Hepatocyte (in vitro differentiated cells): ENCODE measurements around the gene CYREN. TPM values are rescaled to one million over a fixed set of nuclear protein-coding genes. Genes with fewer than 3 reads are reported as not detected.

Experiments
- DNase-seq: peaks from one replicate; pipeline ENCODE4 v3.0.0-alpha.2; 2016; ENCODE audit warnings: low spot score
- H2AFZ ChIP-seq: fragments of 200-600 bp; sonication (generic); 2 replicates; pipeline ENCODE4 v1.6.0; 2016; ENCODE audit warnings: antibody characterized with exemption, mild to moderate bottlenecking
- H3K27ac ChIP-seq: fragments of 200-600 bp; sonication (generic); 2 replicates; pipeline ENCODE4 v1.5.1; 2016; ENCODE audit warnings: mild to moderate bottlenecking
- H3K27me3 ChIP-seq: fragments of 200-600 bp; sonication (generic); 2 replicates; pipeline ENCODE4 v1.6.1; 2016
- H3K36me3 ChIP-seq: fragments of 200-600 bp; sonication (generic); replicated peaks from 2 replicates; pipeline ENCODE4 v1.5.1; 2016; ENCODE audit warnings: low read depth; ENCODE audit not compliant: insufficient read depth
- H3K4me1 ChIP-seq: fragments of 200-600 bp; sonication (generic); 2 replicates; pipeline ENCODE4 v1.5.1; 2016; ENCODE audit warnings: mild to moderate bottlenecking, moderate library complexity; ENCODE audit not compliant: insufficient read depth
- H3K4me2 ChIP-seq: fragments of 200-600 bp; sonication (generic); 2 replicates; pipeline ENCODE4 v1.6.0; 2016
- H3K4me3 ChIP-seq: fragments of 200-600 bp; sonication (generic); 2 replicates; pipeline ENCODE4 v1.5.1; 2016; ENCODE audit warnings: mild to moderate bottlenecking
- H3K79me2 ChIP-seq: fragments of 200-600 bp; sonication (generic); 2 replicates; pipeline ENCODE4 v1.6.0; 2017; ENCODE audit warnings: mild to moderate bottlenecking
- H3K9me2 ChIP-seq: fragments of 200-600 bp; sonication (generic); replicated peaks from 2 replicates; pipeline ENCODE4 v1.6.0; 2017; ENCODE audit warnings: mild to moderate bottlenecking; ENCODE audit not compliant: insufficient read depth
- H3K9me3 ChIP-seq: fragments of 200-600 bp; sonication (generic); 2 replicates; pipeline ENCODE4 v1.5.1; 2016; ENCODE audit warnings: low read depth, mild to moderate bottlenecking
- H4K20me1 ChIP-seq: fragments of 200-600 bp; sonication (generic); 2 replicates; pipeline ENCODE4 v1.6.0; 2016; ENCODE audit warnings: mild to moderate bottlenecking; ENCODE audit not compliant: insufficient read depth, poor library complexity, severe bottlenecking
- EZH2 ChIP-seq: fragments of 200-600 bp; sonication (generic); IDR thresholded peaks from 2 replicates; pipeline ENCODE4 v1.6.1; 2016; ENCODE audit warnings: antibody characterized with exemption, mild to moderate bottlenecking, borderline replicate concordance
- EZH2phosphoT487 ChIP-seq: fragments of 200-600 bp; sonication (generic); IDR thresholded peaks from one replicate; pipeline ENCODE4 v1.6.1; 2018; ENCODE audit warnings: antibody characterized with exemption, mild to moderate bottlenecking, low read depth, moderate library complexity; ENCODE audit not compliant: unreplicated experiment, severe bottlenecking
- WGBS: methylation state at CpG from one replicate; pipeline ENCODE4 v1.1.6; 2016; ENCODE audit warnings: low lambda C conversion rate; ENCODE audit errors: missing lambda C conversion rate; 5-methylcytosine and 5-hydroxymethylcytosine counted together
- polyA plus RNA-seq: library from polyadenylated mRNA; unstranded; fragments of >200 nt; fragmentation: Nextera tagmentation; extraction: Ambion mirVana; gene quantifications from 2 replicates; pipeline ENCODE4 v1.2.1, GENCODE V29; 2016
- total RNA-seq: library from RNA; depleted of rRNA; stranded (reverse); fragments of >200 nt; gene quantifications from 2 replicates; pipeline ENCODE4 v1.2.3, GENCODE V29; 2014
- TF ChIP-seq, protein P1 (sequence below): fragments of 200-600 bp; sonication (generic); IDR thresholded peaks from 2 replicates; pipeline ENCODE4 v1.5.1; 2016; ENCODE audit warnings: antibody characterized with exemption, mild to moderate bottlenecking; ENCODE audit not compliant: poor library complexity

Gene CYREN
- total and polyA plus RNA-seq, 2 experiments from 2014 or later, result 43.2 to 45.2 TPM

GRCh38 chr7:135184254-135184841 is 13.8 kb upstream of the CYREN start:
- H4K20me1 ChIP-seq, result no peaks in the 10 kb centered on the region
- H3K9me2 ChIP-seq, result no peaks in the 10 kb centered on the region
- H3K4me2 ChIP-seq, result no peak overlapping the region
- no peaks in the 10 kb centered on the region for H3K27me3 ChIP-seq
- no peaks in the 10 kb centered on the region for H3K79me2 ChIP-seq
- H3K4me1 ChIP-seq, result no peaks in the 10 kb centered on the region
- no peak for DNase-seq
- H3K27ac ChIP-seq, result no peak overlapping the region
- TF ChIP-seq EZH2, result no peak
- TF ChIP-seq, protein P1, sequence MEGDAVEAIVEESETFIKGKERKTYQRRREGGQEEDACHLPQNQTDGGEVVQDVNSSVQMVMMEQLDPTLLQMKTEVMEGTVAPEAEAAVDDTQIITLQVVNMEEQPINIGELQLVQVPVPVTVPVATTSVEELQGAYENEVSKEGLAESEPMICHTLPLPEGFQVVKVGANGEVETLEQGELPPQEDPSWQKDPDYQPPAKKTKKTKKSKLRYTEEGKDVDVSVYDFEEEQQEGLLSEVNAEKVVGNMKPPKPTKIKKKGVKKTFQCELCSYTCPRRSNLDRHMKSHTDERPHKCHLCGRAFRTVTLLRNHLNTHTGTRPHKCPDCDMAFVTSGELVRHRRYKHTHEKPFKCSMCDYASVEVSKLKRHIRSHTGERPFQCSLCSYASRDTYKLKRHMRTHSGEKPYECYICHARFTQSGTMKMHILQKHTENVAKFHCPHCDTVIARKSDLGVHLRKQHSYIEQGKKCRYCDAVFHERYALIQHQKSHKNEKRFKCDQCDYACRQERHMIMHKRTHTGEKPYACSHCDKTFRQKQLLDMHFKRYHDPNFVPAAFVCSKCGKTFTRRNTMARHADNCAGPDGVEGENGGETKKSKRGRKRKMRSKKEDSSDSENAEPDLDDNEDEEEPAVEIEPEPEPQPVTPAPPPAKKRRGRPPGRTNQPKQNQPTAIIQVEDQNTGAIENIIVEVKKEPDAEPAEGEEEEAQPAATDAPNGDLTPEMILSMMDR, result no peak
- no peak for TF ChIP-seq EZH2phosphoT487
- H3K4me3 ChIP-seq, result no peak overlapping the region
- H3K9me3 ChIP-seq, result peaks cover 17% of the 10 kb centered on the region
- H2AFZ ChIP-seq, result no peak overlapping the region
- WGBS, result 98% methylated on average over 5 of the region's 5 CpGs
- H3K36me3 ChIP-seq, result peaks cover 4% of the 10 kb centered on the region

DNA sequence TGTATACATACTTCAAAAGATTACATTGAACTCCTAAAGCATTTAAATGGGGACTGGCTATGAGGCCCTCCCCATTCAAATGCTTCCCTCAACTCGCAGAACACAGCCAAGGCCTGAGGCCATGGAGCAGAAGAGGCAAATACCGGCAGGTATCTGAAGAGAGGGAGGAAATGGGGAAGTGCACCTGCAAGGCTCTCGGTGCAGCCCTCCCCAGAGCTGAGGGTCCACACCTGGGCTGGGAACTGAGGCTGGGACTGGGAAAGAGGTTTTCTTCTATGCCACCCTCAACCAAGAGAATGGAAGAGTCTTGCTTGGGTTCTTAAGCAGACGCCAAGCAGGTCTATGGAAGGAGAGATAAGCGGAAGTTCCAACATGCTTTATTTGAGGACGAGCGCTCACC is 13.0 kb upstream of the CYREN start:
- Histone ChIP-seq H2AFZ (no peak overlapping the region), H3K27ac (no peak overlapping the region), H3K4me3 (no peak overlapping the region), H3K9me2 (no peaks in the 10 kb centered on the region), H3K79me2 (no peaks in the 10 kb centered on the region), H3K27me3 (no peaks in the 10 kb centered on the region), H3K4me2 (no peak overlapping the region), H4K20me1 (no peaks in the 10 kb centered on the region), H3K36me3 (peaks cover 4% of the 10 kb centered on the region), H3K4me1 (no peaks in the 10 kb centered on the region), H3K9me3 (peaks cover 17% of the 10 kb centered on the region)
- DNase-seq, result no peak
- TF ChIP-seq, protein P1, result no peak
- TF ChIP-seq EZH2 (no peak), EZH2phosphoT487 (no peak)
- WGBS, result 91% methylated on average over 7 of the region's 7 CpGs

- H3K4me2 ChIP-seq, result no peak overlapping the region
- no peak overlapping the region for H3K27ac ChIP-seq
- 98% methylated on average over 31 of the region's 31 CpGs for WGBS
- H2AFZ ChIP-seq, result no peak overlapping the region
- peaks cover 4% of the 10 kb centered on the region for H3K36me3 ChIP-seq
- H3K9me2 ChIP-seq, result no peaks in the 10 kb centered on the region
- DNase-seq, result no peak
- H3K4me1 ChIP-seq, result no peaks in the 10 kb centered on the region
- no peaks in the 10 kb centered on the region for H4K20me1 ChIP-seq
- no peaks in the 10 kb centered on the region for H3K79me2 ChIP-seq
- peaks cover 17% of the 10 kb centered on the region for H3K9me3 ChIP-seq
- TF ChIP-seq EZH2 (no peak), EZH2phosphoT487 (no peak)
- TF ChIP-seq, protein P1, result no peak
- H3K4me3 ChIP-seq, result no peak overlapping the region
- H3K27me3 ChIP-seq, result no peaks in the 10 kb centered on the region
Measured at GRCh38 chr7:135181929-135182678, 11.6 kb upstream of the CYREN start.
